IMR-90 (cell line): ENCODE results near the gene FARSB.

Source experiments
- CTCF ChIP-seq: conservative IDR thresholded peaks from 2 replicates; pipeline ENCODE4 v1.5.1; 2012; ENCODE audit warnings: mild to moderate bottlenecking, low read depth, low read length, improper control_type of control experiment
- ELK1 ChIP-seq: fragments of 150-350 bp; IDR thresholded peaks from 2 replicates; pipeline ENCODE4 v1.6.1; 2016; ENCODE audit warnings: low read depth, mild to moderate bottlenecking, low read length, moderate library complexity, borderline replicate concordance
- MXI1 ChIP-seq: IDR thresholded peaks from 2 replicates; pipeline ENCODE4 v1.6.1; 2012; ENCODE audit warnings: low read depth, mild to moderate bottlenecking, low read length, moderate library complexity, borderline replicate concordance
- RAD21 ChIP-seq: IDR thresholded peaks from 2 replicates; pipeline ENCODE4 v1.6.1; 2012; ENCODE audit warnings: low read length, improper control_type of control experiment
- USF2 ChIP-seq: fragments of 150-350 bp; IDR thresholded peaks from 2 replicates; pipeline ENCODE4 v1.6.1; 2017; ENCODE audit warnings: mild to moderate bottlenecking, antibody characterized with exemption, low read length, low read depth

GRCh38 chr2:222627764-222628163 lies 28.1 kb downstream of the FARSB start:
- TF ChIP-seq RAD21 (no peak), USF2 (no peak), CTCF (no peak), ELK1 (no peak), MXI1 (no peak)
